Prostate gland (tissue), 2 donors: ENCODE data around the gene WWOX.

Source experiments
- POLR2A ChIP-seq: fragments of 450-650 bp; IDR thresholded peaks from one replicate; pipeline ENCODE4 v1.6.1; 2016; ENCODE audit warnings: antibody characterized with exemption, mild to moderate bottlenecking
- TF ChIP-seq, protein P1 (sequence below), 4 experiments: fragments of 200-600 bp in 2 of 4; fragments of 450-650 bp in 2 of 4; sonication (generic) in 2 of 4; IDR thresholded peaks; 1 replicate in 3 of 4; 2 replicates in 1 of 4; pipeline ENCODE4 v1.5.1; 2016 to 2019; ENCODE audit warnings: antibody characterized with exemption in 4 of 4, mild to moderate bottlenecking in 2 of 4, moderate library complexity in 2 of 4

DNA sequence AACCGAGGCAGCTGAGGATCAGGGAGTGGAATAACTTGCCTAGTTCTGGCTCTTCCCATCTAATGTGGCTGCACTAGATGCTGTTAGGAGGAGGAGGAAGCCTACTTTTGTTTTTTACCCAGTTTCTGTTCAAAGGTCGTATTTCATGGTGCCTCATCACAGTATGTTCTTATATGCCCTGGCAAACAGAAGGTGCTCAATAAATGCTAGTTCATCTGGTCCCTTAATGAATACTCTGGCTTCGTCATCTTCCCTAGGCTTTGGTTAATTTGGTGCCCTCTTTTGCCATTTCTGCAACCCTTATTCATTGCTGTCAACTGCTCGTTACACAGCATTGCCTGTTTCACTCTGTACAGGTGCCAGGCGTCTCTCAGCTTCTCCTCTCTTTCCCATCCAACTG is 151.7 kb downstream of the WWOX start:
- TF ChIP-seq, protein P1, sequence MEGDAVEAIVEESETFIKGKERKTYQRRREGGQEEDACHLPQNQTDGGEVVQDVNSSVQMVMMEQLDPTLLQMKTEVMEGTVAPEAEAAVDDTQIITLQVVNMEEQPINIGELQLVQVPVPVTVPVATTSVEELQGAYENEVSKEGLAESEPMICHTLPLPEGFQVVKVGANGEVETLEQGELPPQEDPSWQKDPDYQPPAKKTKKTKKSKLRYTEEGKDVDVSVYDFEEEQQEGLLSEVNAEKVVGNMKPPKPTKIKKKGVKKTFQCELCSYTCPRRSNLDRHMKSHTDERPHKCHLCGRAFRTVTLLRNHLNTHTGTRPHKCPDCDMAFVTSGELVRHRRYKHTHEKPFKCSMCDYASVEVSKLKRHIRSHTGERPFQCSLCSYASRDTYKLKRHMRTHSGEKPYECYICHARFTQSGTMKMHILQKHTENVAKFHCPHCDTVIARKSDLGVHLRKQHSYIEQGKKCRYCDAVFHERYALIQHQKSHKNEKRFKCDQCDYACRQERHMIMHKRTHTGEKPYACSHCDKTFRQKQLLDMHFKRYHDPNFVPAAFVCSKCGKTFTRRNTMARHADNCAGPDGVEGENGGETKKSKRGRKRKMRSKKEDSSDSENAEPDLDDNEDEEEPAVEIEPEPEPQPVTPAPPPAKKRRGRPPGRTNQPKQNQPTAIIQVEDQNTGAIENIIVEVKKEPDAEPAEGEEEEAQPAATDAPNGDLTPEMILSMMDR (IDR thresholded peaks at IDR 0.05) = no peak
- no peak for TF ChIP-seq POLR2A
